ENCODE data around the gene SUN3. TPM values are rescaled to one million over a fixed set of nuclear protein-coding genes. Genes with fewer than 3 reads are reported as not detected.
A peak's percentile ranks its signal among the peaks of the same experiment; 100 is the strongest.
"Not testable (repeated sequence)": the region's sequence is repeated elsewhere in the genome, so short reads cannot be mapped to it uniquely, and the experiment has no call there.

The SUN3 gene
- polyA plus RNA-seq, 3 donors: 0.16 to 0.58 (median 0.45) TPM

DNA sequence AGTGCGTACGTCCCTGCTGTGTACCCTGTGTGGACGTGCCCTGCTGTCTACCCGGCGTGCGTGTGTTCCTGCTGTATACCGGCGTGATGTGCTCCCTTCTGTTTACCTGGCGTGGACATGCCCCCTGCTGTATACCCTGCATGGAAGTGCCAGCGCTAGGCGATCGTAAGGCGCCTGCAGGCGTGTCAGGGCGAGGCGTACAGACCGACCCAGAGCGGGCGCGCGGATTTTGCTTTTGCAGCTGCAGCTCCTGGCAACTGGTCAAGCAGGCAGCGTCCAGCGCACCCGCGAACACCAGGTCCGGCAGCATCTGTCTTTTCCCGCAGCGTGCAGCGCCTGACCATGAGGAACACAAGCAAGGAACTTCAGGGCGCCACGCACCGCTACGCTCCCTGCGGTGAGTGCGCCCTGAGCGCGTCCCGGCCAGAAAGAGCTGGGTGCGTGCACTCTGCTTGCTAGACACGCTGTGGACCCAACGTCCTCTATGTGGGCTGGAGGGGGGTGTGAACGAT lies 7.1 kb upstream of the SUN3 start:
- DNase-seq (ENCODE audit: extremely low read depth in 1 of 11, low read depth in 9 of 11, low spot score in 4 of 11): peak in 9 of 11 donors; percentile 6 to 24 (median 19)

DNA sequence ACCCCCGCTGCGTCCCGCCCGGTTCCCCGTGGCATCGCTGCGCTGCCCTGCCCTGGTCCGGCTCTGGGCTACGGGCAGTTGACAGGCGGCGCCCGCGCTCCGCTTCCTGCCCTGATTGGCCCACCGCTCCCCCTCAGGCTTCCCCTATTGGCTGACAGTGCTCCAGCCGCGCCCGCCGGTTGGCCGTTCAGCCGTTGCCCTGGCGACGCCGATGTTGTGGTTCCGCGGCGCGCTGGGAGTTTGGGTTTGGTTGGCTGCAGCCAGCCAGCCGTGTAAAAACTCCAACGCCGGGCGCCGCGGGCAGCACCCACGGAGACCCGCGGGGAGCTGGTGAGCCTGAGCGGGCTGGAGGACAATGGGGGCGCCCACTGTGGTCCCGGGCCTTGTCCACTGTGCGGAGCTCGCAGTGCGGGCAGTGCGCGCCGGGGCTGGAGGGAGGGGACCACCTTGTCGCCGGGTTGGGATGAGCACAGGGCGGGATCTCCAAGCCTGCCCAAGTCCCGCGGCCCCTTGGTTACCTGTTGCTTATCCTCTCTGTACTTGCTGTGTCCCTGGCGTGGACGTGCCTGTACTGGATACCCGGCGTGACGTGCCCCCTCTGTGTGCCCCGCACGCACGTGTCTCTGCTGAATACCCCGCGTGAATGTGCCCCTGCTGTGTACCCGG lies 6.5 kb upstream of the SUN3 start, which contains the start of gene C7orf57:
C7orf57 (plus strand) TSS at position 243 of the 666 bp plus-strand sequence. CDS start 766 bp downstream, outside the sequence.
- DNase-seq (ENCODE audit: extremely low read depth in 1 of 11, low read depth in 9 of 11, low spot score in 4 of 11): peak; percentile 58 to 86 (median 80)

DNA sequence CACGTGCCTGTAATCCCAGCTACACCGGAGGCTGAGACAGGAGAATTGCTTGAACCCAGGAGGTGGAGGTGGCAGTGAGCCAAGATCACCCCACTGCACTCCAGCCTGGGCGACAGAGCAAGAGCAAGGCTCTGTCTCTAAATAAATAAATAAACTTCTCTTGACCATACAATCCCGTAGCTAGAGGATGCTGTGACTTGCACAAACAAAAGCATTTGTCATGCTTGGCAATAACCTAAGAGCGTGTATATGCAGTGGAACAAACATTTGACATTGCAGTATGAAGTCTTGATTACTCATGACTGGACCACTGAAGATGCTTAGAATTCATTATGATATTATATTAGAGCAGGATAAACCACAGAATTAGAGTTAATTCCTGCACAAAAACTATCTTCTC lies 5.0 kb upstream of the SUN3 start:
- DNase-seq (ENCODE audit: extremely low read depth in 1 of 11, low read depth in 9 of 11, low spot score in 4 of 11): no peak

DNA sequence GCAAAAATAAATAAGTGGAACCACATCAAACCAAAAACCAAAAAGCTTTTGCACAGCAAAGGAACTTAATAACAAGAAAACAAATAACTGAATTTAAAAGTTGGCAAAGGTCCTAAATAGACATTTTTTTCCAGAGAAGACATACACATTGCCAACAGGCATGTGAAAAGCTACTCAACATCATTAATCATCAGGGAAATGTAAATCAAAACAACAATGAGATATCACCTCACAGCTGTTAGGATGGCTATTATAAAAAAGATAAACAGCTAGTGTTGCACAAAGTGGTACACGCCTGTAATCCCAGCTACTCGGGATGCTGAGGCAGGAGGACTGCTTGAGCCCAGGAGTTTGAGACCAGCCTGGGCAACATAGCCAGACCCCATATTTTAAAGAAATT lies 2.2 kb upstream of the SUN3 start:
- DNase-seq (ENCODE audit: extremely low read depth in 1 of 11, low read depth in 9 of 11, low spot score in 4 of 11): no peak

DNA sequence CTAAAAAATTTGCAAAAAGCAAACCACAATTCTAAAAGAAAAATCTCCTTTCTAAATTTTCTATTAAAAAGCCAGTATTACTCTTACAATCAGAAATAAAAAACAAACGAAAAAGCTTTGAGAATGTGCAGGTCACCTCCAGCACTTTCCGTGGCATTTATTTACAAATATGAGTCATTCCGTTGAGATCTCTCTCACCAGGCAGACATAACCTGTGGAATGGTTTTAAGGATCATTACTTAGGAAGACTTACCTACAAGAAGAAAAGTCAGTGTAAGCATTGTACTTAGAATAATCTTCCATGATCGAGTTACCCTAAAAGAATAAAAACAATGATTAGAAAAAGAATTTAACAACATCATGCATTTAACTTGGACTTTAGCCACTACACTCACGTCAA lies 3.3 kb downstream of the SUN3 start:
- no peak for DNase-seq (ENCODE audit: extremely low read depth in 1 of 11, low read depth in 9 of 11, low spot score in 4 of 11)

DNA sequence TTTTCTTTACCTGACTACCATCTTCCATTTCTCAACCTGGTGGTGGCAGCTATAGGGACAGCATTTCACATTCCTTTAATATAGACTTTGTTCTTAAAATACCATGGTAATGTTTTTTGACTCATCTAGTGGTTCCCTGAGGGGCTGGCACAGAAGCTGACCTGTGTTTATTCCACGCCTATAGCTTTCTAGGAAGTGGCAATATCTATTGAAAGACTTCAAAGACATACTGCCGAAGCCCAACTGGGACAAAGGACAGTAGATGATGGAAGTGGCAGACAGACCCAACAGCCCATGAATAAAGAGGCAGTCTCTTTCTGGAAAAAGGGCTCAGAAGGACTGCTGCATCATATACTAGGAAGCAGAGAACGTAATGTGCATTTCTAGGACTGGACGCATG lies 11.2 kb downstream of the SUN3 start:
- DNase-seq (ENCODE audit: extremely low read depth in 1 of 11, low read depth in 9 of 11, low spot score in 4 of 11): no peak

DNA sequence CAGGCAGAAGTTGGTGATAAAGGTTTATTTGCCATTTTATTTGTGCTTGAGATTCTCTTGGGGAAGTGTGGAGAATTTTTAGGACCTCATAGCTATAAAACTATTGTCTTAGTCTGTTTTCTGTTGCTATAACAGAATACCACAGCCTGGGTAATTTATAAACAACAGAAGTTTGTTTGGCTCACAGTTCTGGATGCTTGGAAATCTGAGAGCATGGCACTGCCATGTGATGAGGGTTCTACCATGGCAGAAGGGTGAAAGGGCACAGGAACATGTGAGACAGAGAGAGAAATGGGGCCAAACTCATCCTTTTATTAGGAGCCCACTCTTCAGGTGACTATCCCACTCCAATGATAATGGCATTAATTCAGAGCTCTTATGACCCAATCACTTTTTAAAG lies 12.3 kb downstream of the SUN3 start:
- DNase-seq (ENCODE audit: extremely low read depth in 1 of 11, low read depth in 9 of 11, low spot score in 4 of 11): no peak

DNA sequence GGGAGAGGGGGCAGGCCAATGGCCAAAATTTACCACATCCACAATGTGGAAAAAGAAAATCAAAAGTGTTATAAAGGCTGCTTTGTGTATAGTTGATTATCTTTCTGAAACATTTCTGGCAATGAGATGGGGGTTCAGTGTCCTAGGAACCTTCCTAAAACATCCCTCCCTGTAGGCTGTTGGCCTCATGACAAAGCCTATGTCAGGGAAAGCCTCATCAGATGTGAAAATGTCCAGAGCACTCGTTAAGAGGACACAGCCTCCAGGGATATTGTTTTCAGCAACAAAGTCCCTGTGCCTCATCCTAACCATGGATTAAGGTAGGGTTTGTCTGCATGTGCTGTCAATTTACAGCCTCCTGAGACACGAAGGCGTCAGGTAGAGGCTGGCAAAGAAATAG lies 17.0 kb downstream of the SUN3 start:
- no peak for DNase-seq (ENCODE audit: extremely low read depth in 1 of 11, low read depth in 9 of 11, low spot score in 4 of 11)

DNA sequence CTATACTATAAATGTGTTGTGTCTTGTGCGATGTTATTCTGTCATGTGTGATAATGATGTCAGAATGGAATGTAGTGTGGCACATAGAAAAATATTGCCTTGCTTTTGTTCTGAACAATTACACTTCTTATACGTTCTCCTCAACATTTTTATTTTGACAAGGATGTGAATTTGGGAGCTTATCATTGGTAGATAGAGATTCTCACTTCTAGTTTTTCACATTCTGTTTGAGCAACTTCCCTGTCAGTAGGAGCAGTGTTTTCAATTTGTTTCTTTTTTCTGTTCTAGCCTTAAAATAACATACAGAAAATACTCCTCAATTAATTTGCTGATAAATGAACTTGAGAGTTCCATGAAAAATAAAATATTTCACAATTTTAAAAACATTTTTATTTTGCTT lies 17.6 kb downstream of the SUN3 start:
- DNase-seq (ENCODE audit: extremely low read depth in 1 of 11, low read depth in 9 of 11, low spot score in 4 of 11): no peak

DNA sequence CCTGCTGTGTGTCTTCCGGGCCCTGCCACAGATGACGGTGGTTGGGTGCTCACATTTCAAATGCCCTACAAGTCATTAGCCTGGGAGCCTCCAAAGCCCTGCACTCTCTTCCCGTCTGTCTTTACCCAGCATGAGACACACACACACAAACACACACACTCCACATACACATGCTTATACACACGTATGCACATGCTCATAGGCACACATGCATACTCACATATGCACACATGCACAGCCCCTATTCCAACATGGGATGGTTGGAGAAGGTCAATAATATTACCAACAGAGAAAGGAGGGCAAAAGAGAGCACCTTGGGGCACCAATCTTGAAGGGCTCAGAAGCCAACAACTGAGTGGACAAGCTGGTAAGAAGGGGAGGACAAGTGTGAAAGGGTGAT lies 19.0 kb downstream of the SUN3 start:
- DNase-seq (ENCODE audit: extremely low read depth in 1 of 11, low read depth in 9 of 11, low spot score in 4 of 11): no peak

DNA sequence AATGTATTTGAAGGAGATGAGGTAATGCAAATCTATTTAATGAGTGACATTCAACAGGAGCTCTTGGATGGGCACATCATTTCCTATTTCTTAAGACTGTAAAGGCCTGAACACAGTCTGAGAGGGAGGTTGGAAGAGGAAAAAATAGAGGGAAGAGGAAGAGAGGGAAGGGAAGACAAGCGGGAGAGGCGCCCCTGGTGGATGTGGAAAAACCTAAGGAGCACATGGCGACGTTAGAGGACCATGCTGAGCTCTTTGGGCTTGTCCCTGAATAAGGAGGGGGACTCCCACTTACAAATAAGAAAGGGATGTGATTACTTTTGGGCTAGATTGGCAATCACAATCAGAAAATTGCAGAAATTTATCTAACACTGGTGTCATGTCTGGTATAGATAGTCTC lies 19.6 kb downstream of the SUN3 start:
- no peak for DNase-seq (ENCODE audit: extremely low read depth in 1 of 11, low read depth in 9 of 11, low spot score in 4 of 11)

DNA sequence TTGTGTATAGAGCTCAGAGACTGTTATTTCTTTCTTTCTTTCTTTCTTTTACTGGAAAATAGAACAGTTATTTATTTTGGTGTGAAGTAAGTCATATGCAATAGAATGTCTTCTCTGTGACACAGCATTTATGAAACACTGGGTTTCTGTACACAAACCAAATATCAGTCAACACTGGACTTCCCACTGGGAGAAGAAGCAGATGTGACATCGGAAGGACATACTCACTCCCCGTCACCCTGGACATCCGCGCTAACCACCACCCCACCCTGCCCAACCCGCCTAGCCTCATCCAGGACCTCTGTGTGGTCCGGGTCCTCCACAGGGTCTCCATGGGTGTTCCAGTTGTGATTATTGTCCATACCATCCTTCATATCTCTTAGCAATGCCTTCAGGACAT lies 22.0 kb downstream of the SUN3 start:
- DNase-seq (ENCODE audit: extremely low read depth in 1 of 11, low read depth in 9 of 11, low spot score in 4 of 11): no peak

DNA sequence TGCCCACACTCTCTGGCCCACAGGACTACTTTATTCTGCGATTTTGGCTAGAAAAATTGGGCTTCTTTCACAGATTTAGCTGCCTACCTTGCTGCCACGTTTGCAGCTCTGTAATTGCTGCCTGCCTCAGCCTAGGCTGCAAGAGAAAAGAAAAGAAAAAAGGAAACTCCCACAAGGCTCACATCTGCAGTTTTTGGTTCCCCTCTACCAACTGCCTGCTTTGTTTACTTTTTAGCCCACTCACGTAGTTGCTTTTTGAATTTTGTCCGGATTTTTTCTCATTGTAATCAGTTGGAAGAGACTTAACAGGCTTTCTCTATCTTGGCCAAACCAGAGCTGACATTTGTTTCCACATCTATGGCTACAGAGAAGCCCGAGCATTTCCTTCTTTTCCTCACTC lies 24.3 kb downstream of the SUN3 start:
- DNase-seq (ENCODE audit: extremely low read depth in 1 of 11, low read depth in 9 of 11, low spot score in 4 of 11): no peak

DNA sequence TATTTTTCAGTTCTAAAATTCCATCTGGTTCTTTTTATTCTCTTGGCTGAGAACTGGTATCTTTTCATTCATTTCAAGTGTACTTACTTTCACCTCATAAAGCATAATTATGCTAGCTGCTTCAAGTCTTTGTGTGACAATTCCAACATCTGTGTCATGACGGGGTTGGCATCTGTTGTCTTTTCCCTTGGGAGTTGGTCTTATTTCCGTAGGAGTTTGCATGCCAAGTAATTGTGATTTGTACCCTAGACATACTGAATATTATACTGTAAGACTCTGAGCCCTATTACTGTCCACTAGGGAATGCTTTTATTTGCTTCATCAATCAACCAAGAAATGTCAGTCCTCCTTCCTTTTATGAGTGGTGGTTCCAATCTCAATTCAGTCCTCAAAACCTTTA lies 24.9 kb downstream of the SUN3 start:
- DNase-seq (ENCODE audit: extremely low read depth in 1 of 11, low read depth in 9 of 11, low spot score in 4 of 11): peak in 2 of 11 donors; percentile 13 to 20

DNA sequence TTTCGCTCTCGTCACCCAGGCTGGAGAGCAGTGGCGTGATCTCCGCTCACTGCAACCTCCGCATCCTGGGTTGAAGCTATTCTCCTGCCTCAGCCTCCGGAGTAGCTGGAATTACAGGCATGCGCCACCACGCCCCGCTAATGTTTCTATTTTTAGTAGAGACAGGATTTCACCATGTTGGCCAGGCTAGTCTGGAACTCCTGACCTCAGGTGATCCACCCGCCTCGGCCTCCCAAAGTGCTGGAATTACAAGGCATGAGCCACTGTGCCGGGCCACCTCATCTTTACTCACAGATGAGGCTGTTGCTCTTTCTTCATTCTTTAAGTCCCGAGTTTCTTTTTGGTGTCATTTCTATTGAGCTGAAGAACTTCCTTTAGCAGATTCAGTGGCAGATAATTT lies 28.7 kb downstream of the SUN3 start:
- not testable (repeated sequence) for DNase-seq (ENCODE audit: extremely low read depth in 1 of 11, low read depth in 9 of 11, low spot score in 4 of 11)

DNA sequence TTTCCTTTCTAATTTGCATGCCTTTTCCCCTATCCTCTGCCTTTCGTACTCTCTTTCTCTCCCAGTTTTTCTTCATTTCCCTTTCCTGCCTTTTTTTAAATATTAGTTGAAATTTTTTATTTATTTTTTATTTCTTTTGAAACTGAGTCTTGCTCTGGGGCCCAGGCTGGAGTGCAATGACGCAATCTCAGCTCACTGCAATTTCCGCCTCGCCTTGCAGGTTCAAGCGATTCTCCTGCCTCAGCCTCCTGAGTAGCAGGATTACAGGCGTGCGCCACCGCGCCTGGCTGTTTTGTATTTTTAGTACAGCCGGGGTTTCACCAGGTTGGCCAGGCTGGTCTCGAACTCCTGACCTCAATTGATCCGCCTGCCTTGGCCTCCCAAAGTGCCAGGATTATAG lies 29.5 kb downstream of the SUN3 start:
- DNase-seq (ENCODE audit: extremely low read depth in 1 of 11, low read depth in 9 of 11, low spot score in 4 of 11): no peak

DNA sequence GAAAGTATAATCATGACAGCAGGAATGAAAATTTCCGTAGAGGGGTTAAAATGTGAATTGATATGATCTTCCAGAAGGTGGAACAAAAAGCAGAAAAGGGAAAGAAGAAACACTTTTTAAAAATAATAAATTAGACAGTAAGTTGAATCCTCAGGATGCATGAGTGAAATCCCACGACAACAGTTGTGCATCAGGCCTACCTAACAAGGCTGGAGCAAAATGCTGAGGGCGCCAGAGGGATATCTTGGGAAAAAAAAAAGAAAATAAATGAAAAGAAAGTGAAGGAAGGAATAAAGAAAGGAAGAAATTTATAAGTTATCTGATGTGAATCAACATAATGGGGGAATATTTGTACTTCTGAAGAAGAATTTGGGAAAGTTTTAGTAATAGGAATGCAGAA lies 36.5 kb downstream of the SUN3 start:
- DNase-seq (ENCODE audit: extremely low read depth in 1 of 11, low read depth in 9 of 11, low spot score in 4 of 11): no peak

DNA sequence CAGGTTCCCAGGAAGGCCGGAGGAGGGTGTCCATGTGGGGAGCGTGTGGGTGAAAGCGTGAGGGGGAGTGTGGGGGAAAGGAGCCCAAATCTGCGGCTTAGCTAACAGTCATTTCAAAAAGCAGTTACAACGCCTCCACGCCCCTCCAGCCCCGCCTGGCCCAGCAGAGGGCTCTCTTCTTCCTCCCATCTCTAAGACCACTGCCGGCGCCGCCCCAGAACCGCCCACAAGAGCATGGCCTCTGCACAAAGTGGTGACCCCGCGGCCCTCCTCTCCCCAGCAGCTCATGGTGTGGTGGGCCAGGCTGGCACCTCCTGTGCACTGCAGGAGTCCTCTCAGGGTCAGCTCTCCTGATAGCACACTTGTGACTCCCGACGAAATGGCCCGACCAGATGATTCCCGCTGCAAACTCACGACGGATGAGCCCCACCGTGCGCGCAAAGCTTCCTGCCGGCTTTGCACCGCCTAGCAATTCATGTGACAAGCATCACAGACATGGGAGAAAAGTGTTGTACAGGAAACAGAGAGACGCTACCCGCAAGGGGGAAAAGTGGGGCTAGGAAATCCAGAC lies 37.1 kb downstream of the SUN3 start:
- DNase-seq (ENCODE audit: extremely low read depth in 1 of 11, low read depth in 9 of 11, low spot score in 4 of 11): peak in 6 of 11 donors; percentile 47 to 64 (median 54)

DNA sequence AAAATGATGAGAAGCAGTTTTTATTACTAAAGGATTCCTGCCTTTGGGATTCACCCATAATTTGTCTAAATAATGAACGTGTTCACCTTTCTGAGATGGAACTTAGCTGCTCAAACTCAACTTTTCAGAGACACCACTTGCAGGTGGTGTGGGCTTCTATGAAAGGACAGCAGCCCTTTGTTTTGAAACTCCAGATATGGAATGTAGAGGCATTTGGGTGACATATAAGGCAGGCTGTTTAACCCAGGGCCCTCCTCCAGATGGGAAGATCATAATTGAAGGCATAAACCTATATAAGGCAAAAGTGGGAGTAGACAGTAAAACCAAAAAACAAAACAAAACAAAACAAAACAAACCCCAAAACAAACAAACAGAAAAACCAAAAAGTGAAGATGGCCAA lies 37.6 kb downstream of the SUN3 start:
- no peak for DNase-seq (ENCODE audit: extremely low read depth in 1 of 11, low read depth in 9 of 11, low spot score in 4 of 11)

DNA sequence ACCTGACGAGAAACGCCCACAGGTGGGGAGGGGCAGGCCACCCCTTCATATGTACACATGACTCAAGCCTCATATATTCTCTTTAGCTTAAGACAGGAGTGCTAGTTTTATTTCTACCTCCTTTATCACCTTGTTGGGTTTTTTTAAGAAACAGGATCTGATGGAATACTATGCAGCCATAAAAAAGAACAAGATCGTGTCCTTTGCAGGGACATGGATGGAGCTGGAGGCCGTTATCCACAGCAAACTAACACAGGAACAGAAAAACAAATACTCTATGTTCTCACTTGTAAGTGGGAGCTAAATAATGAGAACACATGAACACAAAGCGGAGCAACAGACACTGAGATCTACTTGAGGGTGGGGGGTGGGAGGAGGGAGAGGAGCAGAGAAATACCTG lies 38.3 kb downstream of the SUN3 start:
- DNase-seq (ENCODE audit: extremely low read depth in 1 of 11, low read depth in 9 of 11, low spot score in 4 of 11): no peak
